Fibroblast of pulmonary artery (primary cell): Measurements from ENCODE around the gene FTO.

Source experiments
- DNase-seq: peaks from one replicate; pipeline ENCODE4 v3.0.0-alpha.2; 2010; ENCODE audit warnings: low read depth
- H3K4me3 ChIP-seq: replicated peaks from 2 replicates; pipeline ENCODE4 v1.5.1; 2011; ENCODE audit warnings: low read depth, mild to moderate bottlenecking, control low read depth, low read length, moderate library complexity
- CTCF ChIP-seq: IDR thresholded peaks from 2 replicates; pipeline ENCODE4 v1.5.1; 2011; ENCODE audit warnings: mild to moderate bottlenecking, control low read depth, low read length, inconsistent platforms; ENCODE audit errors: missing control alignments

FTO gene

GRCh38 chr16:53949715-53950410 lies 245.9 kb downstream of the FTO start:
- no peak for TF ChIP-seq CTCF
- H3K4me3 ChIP-seq, result no peak overlapping the region
- no peak for DNase-seq

- no peak for DNase-seq
- TF ChIP-seq CTCF, result no peak
- H3K4me3 ChIP-seq, result no peak overlapping the region
Observed at GRCh38 chr16:53950677-53951076, 246.7 kb downstream of the FTO start.

- TF ChIP-seq CTCF, result no peak
- peak overlapping the region; percentile 34 for H3K4me3 ChIP-seq
- peak; percentile 35 for DNase-seq
Observed at GRCh38 chr16:53952215-53953208, 248.6 kb downstream of the FTO start.

- DNase-seq, result no peak
- no peak for TF ChIP-seq CTCF
- no peak overlapping the region for H3K4me3 ChIP-seq
Observed at GRCh38 chr16:53953336-53953735, 249.4 kb downstream of the FTO start.

GRCh38 chr16:53955221-53955875 lies 251.4 kb downstream of the FTO start:
- no peak overlapping the region for H3K4me3 ChIP-seq
- TF ChIP-seq CTCF, result no peak
- DNase-seq, result no peak

GRCh38 chr16:53958341-53958880 lies 254.5 kb downstream of the FTO start:
- H3K4me3 ChIP-seq, result no peak overlapping the region
- no peak for DNase-seq
- TF ChIP-seq CTCF, result no peak
